Body of pancreas (tissue), 4 donors: ENCODE results near the gene CLEC4F.

Experiments
- POLR2A ChIP-seq, 3 donors: fragments of 450-650 bp; IDR thresholded peaks; one replicate each; pipeline ENCODE4 v1.6.1; 2016; ENCODE audit warnings: antibody characterized with exemption in 3 of 3, mild to moderate bottlenecking in 2 of 3
- TF ChIP-seq, protein P1 (sequence below), 7 experiments: fragments of 450-650 bp in 4 of 7; fragments of 200-600 bp in 3 of 7; sonication (generic) in 3 of 7; IDR thresholded peaks; one replicate each; pipeline ENCODE4 v1.5.1; 2016 to 2019; ENCODE audit warnings: antibody characterized with exemption in 7 of 7

DNA sequence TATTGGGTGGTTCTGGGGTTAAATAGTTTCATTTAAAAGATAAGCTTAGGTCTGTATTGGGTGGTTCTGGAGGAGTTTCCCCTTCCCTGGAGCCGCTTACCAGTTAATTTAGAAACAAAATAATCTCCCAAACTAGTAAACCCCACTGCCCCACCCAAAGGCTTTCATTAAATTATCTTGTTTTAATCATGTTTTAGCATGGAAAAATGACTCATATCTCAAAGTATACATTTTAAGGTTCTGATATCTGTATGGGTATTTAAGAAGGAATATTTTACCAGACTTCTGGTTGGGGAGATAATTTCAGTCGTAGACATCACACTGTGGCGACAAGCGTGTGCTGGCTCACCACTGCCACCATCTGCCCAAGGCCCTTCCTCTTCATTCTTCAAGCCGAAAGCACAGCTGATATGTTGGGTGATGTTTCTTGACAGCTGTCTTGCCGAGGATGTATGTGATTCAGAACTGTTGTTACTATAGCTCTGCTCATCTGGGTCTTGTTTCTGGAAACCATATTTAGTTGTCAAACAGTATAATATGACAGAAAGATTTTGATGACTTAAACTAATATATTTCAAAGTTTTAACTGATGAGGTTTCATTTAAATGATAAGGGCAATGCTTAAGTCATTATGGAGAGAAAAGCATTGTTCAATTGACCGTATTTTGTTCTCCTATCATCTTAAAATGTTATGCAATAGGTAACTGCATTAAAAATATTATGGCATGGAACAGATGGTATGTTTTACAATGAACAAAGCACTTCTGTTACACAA lies 35.1 kb downstream of the CLEC4F start:
- TF ChIP-seq, protein P1, sequence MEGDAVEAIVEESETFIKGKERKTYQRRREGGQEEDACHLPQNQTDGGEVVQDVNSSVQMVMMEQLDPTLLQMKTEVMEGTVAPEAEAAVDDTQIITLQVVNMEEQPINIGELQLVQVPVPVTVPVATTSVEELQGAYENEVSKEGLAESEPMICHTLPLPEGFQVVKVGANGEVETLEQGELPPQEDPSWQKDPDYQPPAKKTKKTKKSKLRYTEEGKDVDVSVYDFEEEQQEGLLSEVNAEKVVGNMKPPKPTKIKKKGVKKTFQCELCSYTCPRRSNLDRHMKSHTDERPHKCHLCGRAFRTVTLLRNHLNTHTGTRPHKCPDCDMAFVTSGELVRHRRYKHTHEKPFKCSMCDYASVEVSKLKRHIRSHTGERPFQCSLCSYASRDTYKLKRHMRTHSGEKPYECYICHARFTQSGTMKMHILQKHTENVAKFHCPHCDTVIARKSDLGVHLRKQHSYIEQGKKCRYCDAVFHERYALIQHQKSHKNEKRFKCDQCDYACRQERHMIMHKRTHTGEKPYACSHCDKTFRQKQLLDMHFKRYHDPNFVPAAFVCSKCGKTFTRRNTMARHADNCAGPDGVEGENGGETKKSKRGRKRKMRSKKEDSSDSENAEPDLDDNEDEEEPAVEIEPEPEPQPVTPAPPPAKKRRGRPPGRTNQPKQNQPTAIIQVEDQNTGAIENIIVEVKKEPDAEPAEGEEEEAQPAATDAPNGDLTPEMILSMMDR (IDR thresholded peaks at IDR 0.05) = peak in 4 of 7 experiments; percentile 10 to 24 (median 12)
- TF ChIP-seq POLR2A (IDR thresholded peaks at IDR 0.05) = no peak
